RWPE2 (cell line): Measurements from ENCODE around the gene TXNL4A.

Experiments used
- ATAC-seq: fragments of 200-7000 bp; cut with Tn5 transposase; 3 replicates; pipeline ENCODE4 v1.9.1; 2021; ENCODE audit warnings: low read depth
- DNase-seq: peaks from one replicate; pipeline ENCODE4 v3.0.0-alpha.2; 2020; ENCODE audit warnings: low spot score
- H3K27ac ChIP-seq: fragments of 450-650 bp; 2 replicates; pipeline ENCODE4 v1.5.1; 2017; ENCODE audit warnings: mild to moderate bottlenecking; ENCODE audit not compliant: poor library complexity, severe bottlenecking
- H3K27me3 ChIP-seq: fragments of 250-450 bp; sonication (Bioruptor Pico); 2 replicates; pipeline ENCODE4 v1.5.1; 2021; ENCODE audit warnings: mild to moderate bottlenecking, moderate library complexity; ENCODE audit not compliant: insufficient read depth, poor library complexity, severe bottlenecking
- H3K36me3 ChIP-seq: fragments of 250-450 bp; sonication (Bioruptor Pico); 2 replicates; pipeline ENCODE4 v1.5.1; 2020; ENCODE audit warnings: low read depth, mild to moderate bottlenecking, moderate library complexity
- H3K4me1 ChIP-seq: fragments of 250-450 bp; sonication (Bioruptor Pico); 2 replicates; pipeline ENCODE4 v1.5.1; 2021; ENCODE audit warnings: mild to moderate bottlenecking, moderate library complexity; ENCODE audit not compliant: insufficient read depth, poor library complexity, severe bottlenecking
- H3K4me3 ChIP-seq: fragments of 250-450 bp; sonication (Bioruptor Pico); 2 replicates; pipeline ENCODE4 v1.5.1; 2021; ENCODE audit warnings: mild to moderate bottlenecking, moderate library complexity; ENCODE audit not compliant: severe bottlenecking
- H3K9me3 ChIP-seq: fragments of 250-450 bp; sonication (Bioruptor Pico); 2 replicates; pipeline ENCODE4 v1.5.1; 2021; ENCODE audit warnings: mild to moderate bottlenecking, moderate library complexity; ENCODE audit not compliant: severe bottlenecking
- CTCF ChIP-seq: fragments of 450-650 bp; IDR thresholded peaks from one replicate; pipeline ENCODE4 v1.5.1; 2017; ENCODE audit warnings: mild to moderate bottlenecking, moderate library complexity; ENCODE audit not compliant: poor library complexity, severe bottlenecking

Gene TXNL4A

GRCh38 chr18:79974025-79974654, 14.2 kb downstream of the TXNL4A start:
- peaks cover 2% of the 10 kb centered on the region for H3K9me3 ChIP-seq
- H3K36me3 ChIP-seq = peaks cover 90% of the 10 kb centered on the region
- H3K27me3 ChIP-seq = no peaks in the 10 kb centered on the region
- ATAC-seq (no peak), DNase-seq (no peak)
- no peaks in the 10 kb centered on the region for H3K4me1 ChIP-seq
- no peak for TF ChIP-seq CTCF
- no peak overlapping the region for H3K27ac ChIP-seq
- no peak overlapping the region for H3K4me3 ChIP-seq

- no peak overlapping the region for H3K27ac ChIP-seq
- no peak for ATAC-seq
- TF ChIP-seq CTCF = no peak
These were observed 14.8 kb downstream of the TXNL4A start for GRCh38 chr18:79973517-79973916.

GRCh38 chr18:79972720-79973119, 15.6 kb downstream of the TXNL4A start:
- H3K27ac ChIP-seq = no peak overlapping the region
- ATAC-seq (no peak), DNase-seq (no peak)
- H3K4me3 ChIP-seq = no peak overlapping the region
- H3K27me3 ChIP-seq = no peaks in the 10 kb centered on the region
- H3K9me3 ChIP-seq = peaks cover 2% of the 10 kb centered on the region
- no peaks in the 10 kb centered on the region for H3K4me1 ChIP-seq
- TF ChIP-seq CTCF = no peak
- peaks cover 87% of the 10 kb centered on the region for H3K36me3 ChIP-seq

More at GRCh38 chr18:79973517-79973916, 14.8 kb downstream of the TXNL4A start:
- Histone ChIP-seq H3K4me3 (no peak overlapping the region), H3K4me1 (no peaks in the 10 kb centered on the region), H3K36me3 (peaks cover 87% of the 10 kb centered on the region), H3K27me3 (no peaks in the 10 kb centered on the region), H3K9me3 (peaks cover 2% of the 10 kb centered on the region)
- DNase-seq = no peak

- H3K9me3 ChIP-seq = no peaks in the 10 kb centered on the region
- no peaks in the 10 kb centered on the region for H3K4me1 ChIP-seq
- no peak overlapping the region for H3K4me3 ChIP-seq
- H3K36me3 ChIP-seq = peaks cover 86% of the 10 kb centered on the region
- H3K27ac ChIP-seq = no peak overlapping the region
- DNase-seq (no peak), ATAC-seq (no peak)
- no peaks in the 10 kb centered on the region for H3K27me3 ChIP-seq
- no peak for TF ChIP-seq CTCF
These were observed 16.4 kb downstream of the TXNL4A start for GRCh38 chr18:79971986-79972385.

- Histone ChIP-seq H3K36me3 (peaks cover 84% of the 10 kb centered on the region), H3K4me1 (no peaks in the 10 kb centered on the region), H3K27me3 (no peaks in the 10 kb centered on the region), H3K9me3 (no peaks in the 10 kb centered on the region), H3K4me3 (no peak overlapping the region), H3K27ac (no peak overlapping the region)
- no peak for DNase-seq
- no peak for ATAC-seq
- TF ChIP-seq CTCF = no peak
These were observed 17.0 kb downstream of the TXNL4A start for GRCh38 chr18:79971211-79971952.
